Ureter (tissue), 1 donor: ENCODE measurements around the gene TMEM30B. TPM values are rescaled to one million over a fixed set of nuclear protein-coding genes. Genes with fewer than 3 reads are reported as not detected.
A peak's percentile ranks its signal among the peaks of the same experiment; 100 is the strongest.
"Not testable (repeated sequence)": the region's sequence is repeated elsewhere in the genome, so short reads cannot be mapped to it uniquely, and the experiment has no call there.

Source experiments
- DNase-seq: peaks from one replicate; pipeline ENCODE4 v3.0.0-alpha.2; 2020; ENCODE audit warnings: low spot score
- total RNA-seq: library from RNA; stranded (reverse); gene quantifications from one replicate; pipeline ENCODE4 v1.2.4, GENCODE V29; 2023
- donor health status: DM: yes; HTN: yes; CAD: no.

Gene TMEM30B
- total RNA-seq, 1 donor from 2014 or later = 34.0 TPM

GRCh38 chr14:61266891-61267740 is 14.0 kb downstream of the TMEM30B start:
- DNase-seq = no peak

- no peak for DNase-seq
Measured at GRCh38 chr14:61266436-61266835, 14.7 kb downstream of the TMEM30B start.

GRCh38 chr14:61264651-61265050 is 16.5 kb downstream of the TMEM30B start:
- DNase-seq = no peak

- no peak for DNase-seq
Measured at GRCh38 chr14:61264010-61264571, 17.0 kb downstream of the TMEM30B start.

GRCh38 chr14:61262082-61262481 is 19.1 kb downstream of the TMEM30B start:
- DNase-seq = no peak

- DNase-seq = no peak
Measured at GRCh38 chr14:61260939-61261776, 20.0 kb downstream of the TMEM30B start.

- DNase-seq = no peak
Measured at GRCh38 chr14:61258985-61259384, 22.2 kb downstream of the TMEM30B start.

GRCh38 chr14:61257469-61258057 is 23.6 kb downstream of the TMEM30B start:
- no peak for DNase-seq

- no peak for DNase-seq
Measured at GRCh38 chr14:61256826-61257468, 24.2 kb downstream of the TMEM30B start.

GRCh38 chr14:61255968-61256367 is 25.2 kb downstream of the TMEM30B start:
- DNase-seq = no peak

- no peak for DNase-seq
Measured at GRCh38 chr14:61254808-61255526, 26.2 kb downstream of the TMEM30B start.

GRCh38 chr14:61253064-61253738 is 27.9 kb downstream of the TMEM30B start:
- DNase-seq = no peak

- peak; percentile 84 for DNase-seq
Measured at GRCh38 chr14:61252369-61253063, 28.6 kb downstream of the TMEM30B start.

GRCh38 chr14:61250063-61250462 is 31.1 kb downstream of the TMEM30B start:
- DNase-seq = no peak

GRCh38 chr14:61247935-61248334 is 33.2 kb downstream of the TMEM30B start:
- no peak for DNase-seq

GRCh38 chr14:61246721-61247120 is 34.4 kb downstream of the TMEM30B start:
- no peak for DNase-seq

GRCh38 chr14:61244009-61244408 is 37.1 kb downstream of the TMEM30B start:
- no peak for DNase-seq

GRCh38 chr14:61240206-61240605 is 40.9 kb downstream of the TMEM30B start:
- no peak for DNase-seq

GRCh38 chr14:61239285-61239684 is 41.9 kb downstream of the TMEM30B start:
- DNase-seq = not testable (repeated sequence)
